HG02885 (cell line): ENCODE data around the gene SLC10A7.
"Not testable (repeated sequence)": the region's sequence is repeated elsewhere in the genome, so short reads cannot be mapped to it uniquely, and the experiment has no call there.

Source experiments
- ATAC-seq: cut with Tn5 transposase; IDR thresholded peaks from one replicate; pipeline ENCODE4 v1.9.1; 2021; ENCODE audit warnings: mild to moderate bottlenecking; ENCODE audit not compliant: unreplicated experiment, poor library complexity

Gene SLC10A7

GRCh38 chr4:146371812-146372211 is 149.9 kb downstream of the SLC10A7 start:
- no peak for ATAC-seq

- no peak for ATAC-seq
These were observed 150.9 kb downstream of the SLC10A7 start for GRCh38 chr4:146370841-146371240.

- ATAC-seq: no peak
These were observed 152.3 kb downstream of the SLC10A7 start for GRCh38 chr4:146369446-146369845.

- no peak for ATAC-seq
These were observed 153.5 kb downstream of the SLC10A7 start for GRCh38 chr4:146368209-146368608.

DNA sequence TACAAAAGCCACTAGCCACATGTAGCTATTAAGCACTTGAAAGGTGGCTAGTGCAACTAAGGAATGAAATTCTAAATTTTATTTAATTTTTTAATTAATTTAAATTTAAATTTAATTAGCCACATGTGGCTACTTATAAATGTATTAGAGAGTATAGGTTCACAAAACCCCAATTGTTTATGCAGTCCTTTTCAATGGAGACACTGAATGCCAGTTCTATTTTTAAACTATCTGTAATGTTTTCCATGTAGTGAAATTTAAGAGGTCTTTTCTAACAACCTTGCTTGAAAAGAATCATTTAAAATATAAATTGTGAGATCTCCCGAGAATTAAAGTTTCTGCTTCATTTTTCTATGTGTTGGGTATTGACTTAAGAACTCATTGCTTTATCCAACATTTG is 154.4 kb downstream of the SLC10A7 start:
- ATAC-seq: no peak

GRCh38 chr4:146359771-146360170 is 162.0 kb downstream of the SLC10A7 start:
- ATAC-seq: no peak

GRCh38 chr4:146350114-146350513 is 171.6 kb downstream of the SLC10A7 start:
- not testable (repeated sequence) for ATAC-seq

- no peak for ATAC-seq
These were observed 172.4 kb downstream of the SLC10A7 start for GRCh38 chr4:146349306-146349705.

DNA sequence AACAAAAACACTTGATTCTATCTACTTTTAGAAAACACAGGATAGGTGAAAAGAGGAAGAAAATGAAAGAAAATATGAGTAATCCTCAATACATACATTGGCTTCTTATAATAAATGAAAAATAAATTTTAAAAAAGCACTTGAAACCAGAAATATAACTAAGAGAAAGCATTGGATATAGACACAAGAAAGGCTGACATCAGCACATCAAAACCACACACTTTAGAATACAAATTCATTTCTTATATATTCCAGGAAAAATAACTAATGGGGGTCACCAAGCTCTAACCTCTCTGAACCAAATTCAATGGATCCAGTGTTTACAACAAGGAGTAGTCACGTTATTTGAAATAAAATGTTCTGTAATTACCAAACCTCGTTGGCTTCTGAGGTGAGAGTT is 173.9 kb downstream of the SLC10A7 start:
- ATAC-seq: no peak

DNA sequence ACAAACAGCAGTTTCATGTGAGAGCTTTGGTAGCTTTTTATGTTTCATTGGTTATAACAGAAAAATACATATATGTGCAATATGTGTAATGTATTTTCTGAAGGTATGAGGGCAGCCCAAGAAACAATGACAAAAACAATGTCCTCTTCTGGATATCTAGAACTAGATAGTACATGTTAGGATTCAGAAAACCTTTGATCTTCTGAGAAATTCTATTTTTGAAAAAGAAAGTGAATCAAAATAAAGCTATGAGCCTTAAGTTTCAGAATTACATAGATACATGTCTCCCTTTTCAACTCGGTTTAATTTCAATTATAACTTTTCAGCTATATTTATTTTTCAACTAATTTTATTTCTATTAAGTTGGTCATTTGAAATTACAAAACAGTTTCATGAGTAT is 175.5 kb downstream of the SLC10A7 start:
- ATAC-seq: peak; percentile 61

GRCh38 chr4:146343776-146344175 is 178.0 kb downstream of the SLC10A7 start:
- no peak for ATAC-seq

DNA sequence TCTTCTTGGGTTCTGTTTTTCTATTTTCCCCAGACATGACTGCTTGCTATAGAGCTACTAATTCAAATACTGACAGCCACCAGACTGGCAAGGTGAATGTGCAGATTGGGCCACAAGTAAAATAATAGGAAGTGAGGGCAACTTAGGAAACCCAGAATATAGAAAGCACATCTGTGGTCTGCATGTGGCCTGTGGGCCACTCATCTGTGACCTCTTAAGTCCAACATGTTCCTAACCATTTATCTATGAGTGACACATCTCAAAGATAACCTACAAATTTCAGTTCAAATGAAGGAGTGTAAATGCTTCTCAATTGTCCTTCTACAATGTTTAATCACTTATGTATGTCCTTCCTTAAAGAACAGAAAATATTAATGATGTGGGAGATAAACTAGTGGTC is 178.5 kb downstream of the SLC10A7 start:
- peak; percentile 75 for ATAC-seq

DNA sequence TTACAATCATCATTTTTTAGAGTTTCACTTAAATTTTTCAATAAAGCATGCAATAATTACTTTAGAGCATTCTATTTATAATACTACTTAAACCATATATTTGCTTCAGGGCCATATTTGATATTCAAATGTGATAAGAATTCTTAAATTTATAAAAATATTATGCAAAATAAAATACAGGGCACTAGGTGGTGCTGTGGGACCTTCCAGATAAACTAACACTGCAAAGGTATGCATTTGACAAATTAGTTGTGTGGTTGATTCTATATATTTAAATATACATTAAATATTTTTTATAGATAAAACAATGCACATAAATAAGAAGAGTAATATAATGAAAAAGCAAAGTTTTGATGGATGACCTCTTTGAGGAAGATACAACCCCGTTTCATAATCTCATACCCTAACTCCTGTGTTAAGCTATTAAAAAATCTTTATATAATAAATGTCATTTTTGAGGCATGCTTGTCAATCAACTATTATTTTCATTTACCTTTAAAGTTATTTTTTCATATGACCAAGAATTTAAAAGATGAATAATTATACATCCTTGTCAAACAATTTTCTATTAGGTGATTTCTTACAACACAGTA is 179.0 kb downstream of the SLC10A7 start:
- no peak for ATAC-seq

- peak; percentile 29 for ATAC-seq
These were observed 180.9 kb downstream of the SLC10A7 start for GRCh38 chr4:146340798-146341197.

DNA sequence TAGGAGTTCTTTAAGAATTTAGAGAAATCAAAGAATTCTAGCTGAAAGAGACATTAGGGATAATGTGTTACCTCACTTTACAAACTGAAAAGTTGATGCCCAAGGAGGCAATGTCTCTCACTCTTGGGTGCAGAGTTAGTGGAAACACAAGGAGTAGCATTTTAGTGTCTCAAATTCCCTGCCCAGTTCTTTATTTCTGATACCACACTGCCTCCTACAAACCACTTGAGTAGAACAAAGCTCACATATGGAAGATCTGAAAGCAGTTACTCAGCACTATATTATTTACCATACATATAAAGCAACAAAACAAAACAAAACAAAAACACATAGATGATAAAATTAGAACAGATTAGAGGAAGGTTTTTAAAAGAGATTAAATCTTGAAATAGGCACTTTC is 183.2 kb downstream of the SLC10A7 start:
- no peak for ATAC-seq

- ATAC-seq: no peak
These were observed 185.3 kb downstream of the SLC10A7 start for GRCh38 chr4:146336410-146336807.

GRCh38 chr4:146335763-146336409 is 185.9 kb downstream of the SLC10A7 start:
- ATAC-seq: no peak

- no peak for ATAC-seq
These were observed 186.8 kb downstream of the SLC10A7 start for GRCh38 chr4:146334862-146335449.

DNA sequence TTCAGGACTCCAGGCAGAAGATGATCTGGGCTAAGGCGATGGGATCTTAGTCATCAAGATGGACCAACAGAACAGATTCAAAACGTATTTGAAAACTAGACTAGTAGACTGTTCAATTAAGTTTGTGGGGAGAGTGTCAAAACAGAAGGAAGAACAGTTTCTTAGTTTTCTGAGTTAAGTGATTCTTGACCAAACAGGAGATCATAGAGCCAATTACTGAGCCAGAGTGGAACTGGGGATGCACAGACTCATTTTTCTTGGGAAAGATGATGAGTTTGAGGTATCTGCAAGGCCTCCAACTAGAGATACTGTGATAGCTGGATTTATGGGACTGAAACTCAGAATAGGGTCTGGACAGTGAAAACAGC is 187.9 kb downstream of the SLC10A7 start:
- peak; percentile 3 for ATAC-seq

DNA sequence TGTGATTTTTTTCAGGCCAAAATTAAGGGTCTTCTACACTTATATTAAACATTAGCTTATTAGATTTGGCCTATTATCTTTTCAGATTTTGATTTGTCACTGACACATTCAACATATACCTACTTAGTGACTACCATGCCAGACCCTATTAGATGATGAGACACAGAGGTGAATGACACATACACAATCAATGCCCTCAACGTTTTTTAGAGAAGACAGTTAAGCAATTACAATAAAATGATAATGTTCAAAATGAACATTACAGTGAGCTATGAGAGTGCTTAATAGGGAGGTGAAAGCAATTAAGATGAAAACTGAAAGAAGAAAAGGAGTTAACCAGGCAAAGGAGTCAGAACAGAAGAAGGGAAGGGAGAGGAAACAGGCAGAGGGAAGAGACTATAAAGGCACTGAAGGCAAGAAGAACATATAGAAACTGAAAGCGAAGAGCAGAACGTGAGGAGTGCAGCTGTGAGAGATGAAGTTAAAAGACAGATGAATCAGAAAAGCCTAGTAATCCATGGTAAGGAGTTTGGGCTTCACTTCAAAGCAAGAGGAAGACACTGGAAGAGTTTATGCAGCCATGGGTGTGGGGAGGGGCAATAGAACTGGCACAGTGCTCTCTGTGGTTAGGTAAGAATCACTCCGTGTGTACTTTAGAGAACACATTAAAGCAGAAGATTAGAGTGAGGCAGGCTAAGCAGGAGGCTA is 188.4 kb downstream of the SLC10A7 start:
- ATAC-seq: peak; percentile 92

- ATAC-seq: no peak
These were observed 191.3 kb downstream of the SLC10A7 start for GRCh38 chr4:146330392-146330791.
